HepG2 (cell line): Measurements from ENCODE around the gene NR2C1.

Source experiments
- CTCF ChIP-seq: sonication (generic); formaldehyde crosslinking; IDR thresholded peaks from 2 replicates; pipeline ENCODE4 v1.5.0; 2020; ENCODE audit warnings: mild to moderate bottlenecking, missing genetic modification reagents, moderate library complexity
- ETV6 ChIP-seq: sonication (generic); formaldehyde crosslinking; conservative IDR thresholded peaks from 2 replicates; pipeline ENCODE4 v1.4.0; 2020; ENCODE audit warnings: missing genetic modification reagents
- NR2F6 ChIP-seq, 2 experiments: IDR thresholded peaks; 2 replicates each; pipeline ENCODE4 v1.6.1; 2016; ENCODE audit warnings: antibody characterized with exemption in 1 of 2, mild to moderate bottlenecking in 1 of 2
- ZNF598 ChIP-seq: sonication (generic); formaldehyde crosslinking; IDR thresholded peaks from 2 replicates; pipeline ENCODE4 v1.5.1; 2020; ENCODE audit warnings: mild to moderate bottlenecking, missing genetic modification reagents, borderline replicate concordance
- ZNF816 ChIP-seq: sonication (generic); formaldehyde crosslinking; IDR thresholded peaks from 2 replicates; pipeline ENCODE4 v1.8.0; 2022; ENCODE audit warnings: missing genetic modification reagents, mild to moderate bottlenecking, borderline replicate concordance

GRCh38 chr12:95102916-95103671 is 29.7 kb upstream of the NR2C1 start:
- TF ChIP-seq ETV6: no peak
- no peak for TF ChIP-seq CTCF
- no peak for TF ChIP-seq ZNF816 (CRISPR knock-in tag)
- no peak for TF ChIP-seq NR2F6 (IDR thresholded peaks at IDR 0.05)
- no peak for TF ChIP-seq NR2F6 (CRISPR knock-in tag; IDR thresholded peaks at IDR 0.05)
- no peak for TF ChIP-seq ZNF598 (CRISPR knock-in tag)
